Mesothelial cell of epicardium (in vitro differentiated cells): Measurements from ENCODE around the gene ABI1. TPM values are rescaled to one million over a fixed set of nuclear protein-coding genes. Genes with fewer than 3 reads are reported as not detected.
"Not testable (repeated sequence)": the region's sequence is repeated elsewhere in the genome, so short reads cannot be mapped to it uniquely, and the experiment has no call there.

Experiments used
- DNase-seq, 2 experiments: peaks; one replicate each; pipeline ENCODE4 v3.0.0; 2021; ENCODE audit warnings: low spot score in 2 of 2; ENCODE audit not compliant: unreplicated experiment in 2 of 2
- H3K27ac Mint-ChIP-seq: 2 replicates; pipeline ENCODE4 v1.8.0; 2021; ENCODE audit warnings: mixed read lengths
- H3K27me3 Mint-ChIP-seq: 2 replicates; pipeline ENCODE4 v1.8.0; 2021; ENCODE audit warnings: low read depth, mixed read lengths
- H3K36me3 Mint-ChIP-seq: 2 replicates; pipeline ENCODE4 v1.8.0; 2021; ENCODE audit warnings: mixed read lengths
- H3K4me1 Mint-ChIP-seq: 2 replicates; pipeline ENCODE4 v1.8.0; 2021; ENCODE audit warnings: mixed read lengths
- H3K4me3 Mint-ChIP-seq: 2 replicates; pipeline ENCODE4 v1.8.0; 2021; ENCODE audit warnings: mild to moderate bottlenecking, moderate library complexity, mixed read lengths
- H3K9me3 Mint-ChIP-seq: 2 replicates; pipeline ENCODE4 v1.8.0; 2021; ENCODE audit warnings: mixed read lengths
- CTCF ChIP-seq: fragments of 200-600 bp; sonication (generic); IDR thresholded peaks from one replicate; pipeline ENCODE4 v1.5.0; 2021; ENCODE audit warnings: antibody characterized with exemption; ENCODE audit not compliant: unreplicated experiment
- total RNA-seq: library from RNA; stranded (reverse); gene quantifications from 3 replicates; pipeline ENCODE4 v1.2.1, GENCODE V29; 2021

Gene ABI1
- total RNA-seq, result 37.7 to 41.3 TPM (median 40.8 TPM) in 3 replicates

- DNase-seq, result peak; percentile 97 to 99
- no peaks in the 10 kb centered on the region for H3K9me3 Mint-ChIP-seq
- peaks cover 5% of the 10 kb centered on the region for H3K27me3 Mint-ChIP-seq
- peaks cover 23% of the 10 kb centered on the region for H3K4me1 Mint-ChIP-seq
- TF ChIP-seq CTCF, result no peak
- peak within 1 kb of the TSS; percentile 99 for H3K27ac Mint-ChIP-seq
- peak within 1 kb of the TSS; percentile 100 for H3K4me3 Mint-ChIP-seq
- H3K36me3 Mint-ChIP-seq, result no peaks in the 10 kb centered on the region
These were observed at the start of gene ABI1 for GRCh38 chr10:26860443-26861204. Gene ABI1, minus strand, starts transcription at chr10:26860958. Its CDS starts 95 bp downstream, at chr10:26860863.

GRCh38 chr10:26909753-26910152 lies 49.0 kb upstream of the ABI1 start:
- H3K27me3 Mint-ChIP-seq, result peaks cover 5% of the 10 kb centered on the region
- H3K9me3 Mint-ChIP-seq, result no peaks in the 10 kb centered on the region
- DNase-seq, result no peak
- H3K4me1 Mint-ChIP-seq, result no peaks in the 10 kb centered on the region
- H3K4me3 Mint-ChIP-seq, result no peak overlapping the region
- H3K27ac Mint-ChIP-seq, result no peak overlapping the region
- H3K36me3 Mint-ChIP-seq, result no peaks in the 10 kb centered on the region
- TF ChIP-seq CTCF, result no peak

- H3K4me3 Mint-ChIP-seq, H3K36me3 Mint-ChIP-seq, H3K27ac Mint-ChIP-seq, H3K9me3 Mint-ChIP-seq, DNase-seq, H3K4me1 Mint-ChIP-seq: not testable (repeated sequence)
- peaks cover 14% of the 10 kb centered on the region for H3K27me3 Mint-ChIP-seq
These were observed 44.6 kb upstream of the ABI1 start for GRCh38 chr10:26905253-26905781.

GRCh38 chr10:26903431-26904217 lies 42.9 kb upstream of the ABI1 start:
- Mint-ChIP-seq H3K27me3 (peaks cover 17% of the 10 kb centered on the region), H3K36me3 (no peaks in the 10 kb centered on the region), H3K4me1 (no peaks in the 10 kb centered on the region), H3K27ac (no peak overlapping the region), H3K4me3 (no peak overlapping the region), H3K9me3 (no peaks in the 10 kb centered on the region)
- DNase-seq, result no peak
- TF ChIP-seq CTCF, result no peak

GRCh38 chr10:26892306-26892923 lies 31.7 kb upstream of the ABI1 start:
- H3K27me3 Mint-ChIP-seq, result peaks cover 21% of the 10 kb centered on the region
- H3K27ac Mint-ChIP-seq, H3K4me3 Mint-ChIP-seq, H3K36me3 Mint-ChIP-seq, H3K9me3 Mint-ChIP-seq, H3K4me1 Mint-ChIP-seq, DNase-seq: not testable (repeated sequence)

- DNase-seq, result peak in 1 of 2 experiments; percentile 44
- peaks cover 3% of the 10 kb centered on the region for H3K9me3 Mint-ChIP-seq
These were observed 30.2 kb upstream of the ABI1 start for GRCh38 chr10:26890956-26891355.

More at GRCh38 chr10:26890956-26891355, 30.2 kb upstream of the ABI1 start:
- H3K27ac Mint-ChIP-seq, result no peak overlapping the region
- H3K4me3 Mint-ChIP-seq, result no peak overlapping the region
- peak; percentile 36 for TF ChIP-seq CTCF
- H3K27me3 Mint-ChIP-seq, result peaks cover 20% of the 10 kb centered on the region
- H3K4me1 Mint-ChIP-seq, result no peaks in the 10 kb centered on the region
- no peaks in the 10 kb centered on the region for H3K36me3 Mint-ChIP-seq
